HT1080 (cell line): Measurements from ENCODE around the gene FBXO31. TPM values are rescaled to one million over a fixed set of nuclear protein-coding genes. Genes with fewer than 3 reads are reported as not detected.
"Not testable (repeated sequence)": the region's sequence is repeated elsewhere in the genome, so short reads cannot be mapped to it uniquely, and the experiment has no call there.

Experiments used
- DNase-seq: peaks from one replicate; pipeline ENCODE4 v3.0.0-alpha.2; 2015; ENCODE audit warnings: low read depth
- total RNA-seq: library from RNA; depleted of rRNA; stranded (reverse); fragments of >200 nt; shearing (Covaris generic); gene quantifications from 2 replicates; pipeline ENCODE4 v1.2.3, GENCODE V29; 2014

FBXO31 gene
- total RNA-seq, 1 experiment from 2014 or later, result 18.3 TPM

GRCh38 chr16:87387942-87388817 is 4.6 kb upstream of the FBXO31 start:
- DNase-seq, result peak; percentile 100

- DNase-seq, result not testable (repeated sequence)
Measured at GRCh38 chr16:87384875-87385167, 1.2 kb upstream of the FBXO31 start.

GRCh38 chr16:87384162-87384874 is 742 bp upstream of the FBXO31 start:
- DNase-seq, result no peak

- DNase-seq, result no peak
Measured at GRCh38 chr16:87382023-87382785, 1.4 kb downstream of the FBXO31 start.

- no peak for DNase-seq
Measured at GRCh38 chr16:87380881-87381280, 2.7 kb downstream of the FBXO31 start.

- DNase-seq, result no peak
Measured at GRCh38 chr16:87380403-87380802, 3.2 kb downstream of the FBXO31 start.

GRCh38 chr16:87379312-87379752 is 4.2 kb downstream of the FBXO31 start:
- not testable (repeated sequence) for DNase-seq

GRCh38 chr16:87376660-87377059 is 6.9 kb downstream of the FBXO31 start:
- DNase-seq, result no peak

GRCh38 chr16:87375426-87376135 is 8.0 kb downstream of the FBXO31 start:
- peak; percentile 54 for DNase-seq

GRCh38 chr16:87374313-87374712 is 9.3 kb downstream of the FBXO31 start:
- no peak for DNase-seq

- DNase-seq, result no peak
Measured at GRCh38 chr16:87372305-87372704, 11.3 kb downstream of the FBXO31 start.

- no peak for DNase-seq
Measured at GRCh38 chr16:87371261-87371866, 12.2 kb downstream of the FBXO31 start.

- DNase-seq, result no peak
Measured at GRCh38 chr16:87369796-87370719, 13.5 kb downstream of the FBXO31 start.

- DNase-seq, result no peak
Measured at GRCh38 chr16:87369117-87369765, 14.3 kb downstream of the FBXO31 start.

GRCh38 chr16:87368029-87368770 is 15.4 kb downstream of the FBXO31 start:
- DNase-seq, result no peak

- DNase-seq, result no peak
Measured at GRCh38 chr16:87367529-87367928, 16.0 kb downstream of the FBXO31 start.

GRCh38 chr16:87366930-87367329 is 16.6 kb downstream of the FBXO31 start:
- DNase-seq, result no peak

GRCh38 chr16:87366288-87366687 is 17.3 kb downstream of the FBXO31 start:
- no peak for DNase-seq
